Activated T-cell treated with anti-CD3 and anti-CD28 coated beads, Interleukin-2, amount 50 U/mL, for 24 hours (primary cell): ENCODE data around the gene CCT8L2.
"Not testable (repeated sequence)": the region's sequence is repeated elsewhere in the genome, so short reads cannot be mapped to it uniquely, and the experiment has no call there.

Experiments
- DNase-seq: peaks from one replicate; pipeline ENCODE4 v3.0.0-alpha.2; 2020
- H3K27ac Mint-ChIP-seq: 2 replicates; pipeline ENCODE4 v1.8.0; 2020; ENCODE audit warnings: mild to moderate bottlenecking, mixed read lengths
- H3K27me3 Mint-ChIP-seq: 2 replicates; pipeline ENCODE4 v1.8.0; 2020; ENCODE audit warnings: mixed read lengths
- H3K36me3 Mint-ChIP-seq: 2 replicates; pipeline ENCODE4 v1.8.0; 2020; ENCODE audit warnings: low read depth, mixed read lengths
- H3K4me1 Mint-ChIP-seq: 2 replicates; pipeline ENCODE4 v1.8.0; 2020; ENCODE audit warnings: low read depth, mixed read lengths
- H3K4me3 Mint-ChIP-seq: 2 replicates; pipeline ENCODE4 v1.8.0; 2020; ENCODE audit warnings: mild to moderate bottlenecking, moderate library complexity, mixed read lengths
- H3K9me3 Mint-ChIP-seq: 2 replicates; pipeline ENCODE4 v1.8.0; 2020; ENCODE audit warnings: mixed read lengths

CCT8L2 gene, protein sequence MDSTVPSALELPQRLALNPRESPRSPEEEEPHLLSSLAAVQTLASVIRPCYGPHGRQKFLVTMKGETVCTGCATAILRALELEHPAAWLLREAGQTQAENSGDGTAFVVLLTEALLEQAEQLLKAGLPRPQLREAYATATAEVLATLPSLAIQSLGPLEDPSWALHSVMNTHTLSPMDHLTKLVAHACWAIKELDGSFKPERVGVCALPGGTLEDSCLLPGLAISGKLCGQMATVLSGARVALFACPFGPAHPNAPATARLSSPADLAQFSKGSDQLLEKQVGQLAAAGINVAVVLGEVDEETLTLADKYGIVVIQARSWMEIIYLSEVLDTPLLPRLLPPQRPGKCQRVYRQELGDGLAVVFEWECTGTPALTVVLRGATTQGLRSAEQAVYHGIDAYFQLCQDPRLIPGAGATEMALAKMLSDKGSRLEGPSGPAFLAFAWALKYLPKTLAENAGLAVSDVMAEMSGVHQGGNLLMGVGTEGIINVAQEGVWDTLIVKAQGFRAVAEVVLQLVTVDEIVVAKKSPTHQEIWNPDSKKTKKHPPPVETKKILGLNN

DNA sequence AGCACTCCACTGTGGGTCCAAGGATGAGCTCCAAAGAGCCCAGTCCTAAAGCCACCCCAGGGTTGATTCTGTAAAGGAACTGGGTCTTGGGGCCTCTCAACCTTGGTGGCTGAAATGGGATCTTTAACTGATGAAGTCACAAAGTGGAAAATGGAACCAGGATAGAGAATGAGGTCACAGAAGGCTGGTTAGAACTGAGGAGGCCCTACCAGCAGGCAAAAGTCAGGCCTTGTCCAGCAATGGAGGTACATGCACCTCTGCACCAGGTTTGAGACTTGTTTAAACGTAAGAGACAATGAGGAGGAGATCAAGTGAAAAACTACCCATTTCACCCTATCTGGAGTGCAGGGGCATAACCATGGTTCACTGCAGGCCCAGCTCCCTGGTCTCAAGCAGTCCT is at the start of gene CCT8L2:
Gene CCT8L2, minus strand, starts transcription at position 101 of the 400 bp plus-strand sequence. CDS start 260 bp downstream, outside the sequence.
- not testable (repeated sequence) for H3K9me3 Mint-ChIP-seq, H3K4me1 Mint-ChIP-seq, H3K4me3 Mint-ChIP-seq, DNase-seq, H3K36me3 Mint-ChIP-seq, H3K27ac Mint-ChIP-seq, H3K27me3 Mint-ChIP-seq

DNA sequence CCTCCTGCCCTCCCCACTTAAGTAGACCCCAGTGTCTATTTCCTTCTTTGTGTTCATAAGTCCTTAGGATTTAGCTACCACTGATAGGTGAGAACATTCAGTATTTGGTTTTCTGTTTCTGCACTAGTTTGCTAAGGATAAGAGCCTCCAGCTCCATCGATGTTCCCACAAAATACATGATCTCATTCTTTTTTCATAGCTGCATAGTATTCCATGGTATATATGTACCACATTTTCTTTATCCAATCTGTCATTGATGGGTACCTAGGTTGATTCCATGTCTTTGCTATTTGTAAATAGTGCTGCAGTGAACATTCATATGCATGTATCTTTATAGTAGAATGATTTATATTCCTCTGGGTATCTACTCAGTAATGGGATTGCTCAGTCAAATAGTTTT is 42.8 kb upstream of the CCT8L2 start:
- H3K27ac Mint-ChIP-seq, H3K9me3 Mint-ChIP-seq, DNase-seq, H3K27me3 Mint-ChIP-seq, H3K4me3 Mint-ChIP-seq, H3K4me1 Mint-ChIP-seq: not testable (repeated sequence)
- peaks cover 22% of the 10 kb centered on the region for H3K36me3 Mint-ChIP-seq

DNA sequence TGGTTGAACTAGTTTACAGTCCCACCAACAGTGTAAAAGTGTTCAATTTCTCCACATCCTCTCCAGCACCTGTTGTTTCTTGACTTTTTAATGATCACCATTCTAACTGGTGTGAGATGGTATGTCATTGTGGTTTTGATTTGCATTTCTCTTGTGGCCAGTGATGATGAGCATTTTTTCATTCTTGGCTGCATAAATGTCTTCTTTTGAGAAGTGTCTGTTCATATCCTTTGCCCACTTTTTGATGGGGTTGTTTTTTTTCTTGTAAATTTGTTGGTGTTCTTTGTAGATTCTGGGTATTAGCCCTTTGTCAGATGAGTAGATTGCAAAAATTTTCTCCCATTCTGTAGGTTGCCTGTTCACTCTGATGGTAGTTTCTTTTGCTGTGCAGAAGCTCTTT is 41.5 kb upstream of the CCT8L2 start:
- H3K4me3 Mint-ChIP-seq, H3K4me1 Mint-ChIP-seq, H3K9me3 Mint-ChIP-seq, H3K27me3 Mint-ChIP-seq, DNase-seq, H3K27ac Mint-ChIP-seq: not testable (repeated sequence)
- H3K36me3 Mint-ChIP-seq, result peaks cover 17% of the 10 kb centered on the region

DNA sequence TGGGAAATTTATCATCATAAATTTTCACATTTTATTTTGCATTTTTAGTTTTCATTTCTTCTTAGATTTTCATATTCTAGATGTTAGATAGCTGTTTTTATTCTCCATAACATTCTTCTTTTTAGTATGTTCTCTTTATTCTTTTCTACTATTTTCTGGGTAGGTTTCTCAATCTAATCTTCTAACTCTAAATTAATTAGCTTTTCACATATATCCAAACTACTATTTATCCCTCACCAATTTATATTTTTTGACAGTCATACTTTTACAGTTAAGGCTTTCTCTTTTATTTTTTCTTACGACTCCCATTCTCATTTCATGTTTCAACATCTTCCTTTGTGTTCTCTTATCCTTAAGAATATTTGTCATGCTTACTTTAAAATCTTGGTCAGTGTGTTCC is 35.9 kb upstream of the CCT8L2 start:
- DNase-seq, H3K27me3 Mint-ChIP-seq, H3K27ac Mint-ChIP-seq, H3K4me1 Mint-ChIP-seq, H3K4me3 Mint-ChIP-seq, H3K9me3 Mint-ChIP-seq: not testable (repeated sequence)
- H3K36me3 Mint-ChIP-seq, result peaks cover 10% of the 10 kb centered on the region

DNA sequence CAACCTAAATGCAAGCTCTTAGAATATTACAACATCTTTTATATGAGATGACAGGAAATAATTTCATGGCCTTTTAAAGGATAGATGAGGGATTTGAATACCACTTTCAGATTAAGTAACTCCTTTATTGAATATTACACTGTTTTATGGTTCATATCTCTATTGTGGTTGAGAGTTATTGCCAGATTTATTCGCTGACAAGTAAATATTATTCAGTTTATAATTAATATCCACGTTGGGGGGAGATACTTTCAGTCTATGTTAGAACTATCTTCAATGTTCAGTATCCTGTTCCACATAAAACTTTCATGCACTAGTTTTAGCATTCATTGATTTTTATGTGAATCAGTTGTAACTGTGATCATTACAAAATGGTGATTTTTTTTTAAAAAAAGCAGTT is 32.4 kb upstream of the CCT8L2 start:
- DNase-seq, H3K4me1 Mint-ChIP-seq, H3K36me3 Mint-ChIP-seq, H3K27ac Mint-ChIP-seq, H3K9me3 Mint-ChIP-seq, H3K4me3 Mint-ChIP-seq, H3K27me3 Mint-ChIP-seq: not testable (repeated sequence)

DNA sequence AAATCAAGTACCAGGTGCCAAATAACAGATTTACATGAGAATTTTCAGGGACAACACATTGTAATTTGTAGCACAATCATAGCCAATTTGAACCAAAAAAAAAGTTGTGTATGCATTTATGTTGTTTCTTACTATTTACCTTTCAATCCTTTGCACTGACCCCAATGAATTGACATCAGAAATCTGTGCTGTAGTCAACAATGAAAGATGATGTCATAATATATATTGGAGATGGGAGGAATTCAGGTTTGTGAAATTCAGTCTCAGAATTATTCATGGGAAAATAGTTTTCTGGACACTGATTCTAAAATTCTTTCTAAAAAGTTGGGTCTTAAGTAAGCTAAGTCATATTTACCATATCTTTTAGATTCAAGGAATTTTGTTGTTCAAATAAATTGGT is 31.0 kb upstream of the CCT8L2 start:
- not testable (repeated sequence) for DNase-seq, H3K4me3 Mint-ChIP-seq, H3K27ac Mint-ChIP-seq, H3K4me1 Mint-ChIP-seq, H3K36me3 Mint-ChIP-seq, H3K9me3 Mint-ChIP-seq, H3K27me3 Mint-ChIP-seq

DNA sequence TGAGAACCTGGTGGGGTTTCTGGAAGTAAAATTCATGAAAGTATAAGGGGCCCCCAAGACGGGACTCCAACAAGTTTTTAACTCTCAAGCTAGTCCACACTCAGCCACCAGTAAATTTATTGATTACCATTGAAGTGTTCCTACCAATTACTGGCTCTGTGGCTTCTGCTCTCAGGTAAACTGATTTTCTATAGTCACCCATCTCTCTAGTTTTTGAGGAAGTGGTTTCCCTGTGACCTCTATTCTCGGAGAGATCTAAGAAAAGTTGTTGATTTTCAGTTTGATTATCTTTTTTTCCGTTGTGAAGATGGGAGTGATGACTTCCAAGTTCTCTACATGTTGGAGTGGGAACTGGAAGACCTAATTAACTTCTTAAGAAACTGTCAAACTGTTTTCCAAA is 24.9 kb upstream of the CCT8L2 start:
- not testable (repeated sequence) for DNase-seq, H3K4me3 Mint-ChIP-seq, H3K27me3 Mint-ChIP-seq, H3K27ac Mint-ChIP-seq, H3K9me3 Mint-ChIP-seq
- Mint-ChIP-seq H3K4me1 (peaks cover 12% of the 10 kb centered on the region), H3K36me3 (peaks cover 36% of the 10 kb centered on the region)

DNA sequence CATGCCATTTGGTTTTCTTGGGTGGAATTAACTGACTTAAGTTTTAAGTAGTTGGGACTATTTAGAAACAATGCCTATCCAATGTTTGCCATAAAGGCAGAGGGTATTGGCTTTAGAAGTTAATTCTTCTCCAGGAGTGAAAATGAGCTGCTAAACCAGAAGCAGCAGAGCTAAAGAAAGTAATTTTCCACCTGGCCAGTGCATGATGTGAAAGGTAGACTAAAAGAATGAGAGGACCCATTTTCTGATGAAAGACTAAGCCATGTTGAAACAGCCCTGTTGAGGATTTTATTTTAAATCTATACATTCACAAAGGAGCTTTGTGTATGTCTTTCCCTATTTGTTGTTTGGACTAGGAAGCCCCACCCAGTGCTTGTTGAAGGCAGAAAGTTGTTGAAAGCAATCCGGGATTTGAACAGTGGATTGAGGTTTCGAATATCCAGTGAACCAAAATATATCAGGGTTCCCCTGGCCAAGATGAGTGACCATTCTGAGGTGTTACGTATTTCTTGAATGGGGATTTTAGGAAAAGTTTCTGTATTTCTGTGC is 23.9 kb upstream of the CCT8L2 start:
- H3K4me3 Mint-ChIP-seq, result not testable (repeated sequence)
- H3K36me3 Mint-ChIP-seq, result peaks cover 44% of the 10 kb centered on the region

DNA sequence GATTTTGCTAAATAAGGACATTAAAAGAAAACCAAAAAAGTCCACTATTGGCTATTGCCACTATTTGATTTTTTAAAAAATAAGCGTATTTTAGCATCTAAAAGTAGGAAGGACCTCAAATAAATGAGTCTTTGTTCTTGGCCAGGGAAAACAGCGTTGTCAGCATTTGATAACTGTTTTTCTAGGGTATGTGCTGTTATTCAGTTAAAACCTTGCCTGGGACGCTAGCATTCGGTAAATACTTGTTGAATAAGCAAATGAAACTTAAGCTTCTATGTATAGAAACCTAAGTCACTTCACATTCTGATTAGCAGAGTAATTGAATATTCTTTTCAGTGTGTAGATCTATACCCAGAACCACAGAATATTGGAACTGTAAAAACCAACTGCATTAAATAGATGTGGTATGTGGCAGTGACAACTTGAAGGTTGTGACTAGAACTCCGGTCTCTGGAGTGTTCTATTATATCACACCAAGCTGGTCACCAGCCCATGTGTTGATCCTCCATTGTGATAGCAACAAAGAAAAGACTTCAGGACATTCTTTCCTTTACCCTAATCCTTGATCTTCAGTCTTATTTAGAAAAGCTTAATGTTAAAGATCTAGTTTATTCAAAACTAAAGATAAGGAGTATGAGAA is 23.1 kb upstream of the CCT8L2 start:
- Mint-ChIP-seq H3K27me3 (peaks cover 15% of the 10 kb centered on the region), H3K4me1 (peaks cover 12% of the 10 kb centered on the region), H3K36me3 (peaks cover 45% of the 10 kb centered on the region)
- not testable (repeated sequence) for DNase-seq, H3K4me3 Mint-ChIP-seq, H3K27ac Mint-ChIP-seq, H3K9me3 Mint-ChIP-seq

More for the DNA sequence above, 23.9 kb upstream of the CCT8L2 start:
- H3K4me1 Mint-ChIP-seq, result peaks cover 12% of the 10 kb centered on the region
- not testable (repeated sequence) for H3K27me3 Mint-ChIP-seq, H3K27ac Mint-ChIP-seq, DNase-seq, H3K9me3 Mint-ChIP-seq

DNA sequence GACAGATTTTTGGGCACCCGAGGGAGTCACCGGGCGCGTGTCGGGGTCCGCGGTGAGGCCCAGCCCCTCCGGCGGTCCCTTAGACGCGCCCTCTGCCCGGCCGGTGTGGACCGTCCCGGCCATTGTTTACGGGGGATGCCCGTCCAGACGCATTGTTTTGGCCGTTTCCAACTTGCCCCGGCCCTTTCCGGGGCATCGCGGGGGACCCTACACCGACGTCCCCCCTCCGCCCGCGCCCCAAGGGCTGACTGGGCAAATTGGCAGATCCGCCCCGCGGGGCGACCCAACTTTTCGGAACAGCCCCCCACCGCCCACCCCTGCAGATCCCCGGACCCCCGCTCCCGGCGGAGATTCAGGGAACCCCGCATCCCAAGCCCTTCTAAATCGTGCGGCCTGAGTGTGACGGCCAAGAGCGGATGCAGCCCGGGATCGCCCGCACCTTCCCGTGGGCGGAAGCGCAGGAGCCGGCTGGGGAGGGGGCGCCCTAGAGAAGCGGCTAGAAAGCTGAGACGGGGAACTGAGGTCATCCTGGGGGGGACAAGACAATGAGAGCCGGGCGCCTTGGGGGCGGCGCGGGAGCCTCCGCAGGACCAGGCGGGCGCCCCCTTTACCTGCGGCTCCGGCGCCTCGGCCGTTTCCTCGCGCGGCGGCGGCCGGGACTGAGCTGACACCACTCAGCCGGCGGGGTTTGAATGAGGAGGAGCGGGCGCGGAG is 17.1 kb upstream of the CCT8L2 start:
- peaks cover 37% of the 10 kb centered on the region for H3K27me3 Mint-ChIP-seq
- DNase-seq, result no peak
- H3K9me3 Mint-ChIP-seq, result no peaks in the 10 kb centered on the region
- H3K4me3 Mint-ChIP-seq, result peak overlapping the region; percentile 50
- peaks cover 9% of the 10 kb centered on the region for H3K4me1 Mint-ChIP-seq
- H3K27ac Mint-ChIP-seq, result no peak overlapping the region
- peaks cover 29% of the 10 kb centered on the region for H3K36me3 Mint-ChIP-seq

DNA sequence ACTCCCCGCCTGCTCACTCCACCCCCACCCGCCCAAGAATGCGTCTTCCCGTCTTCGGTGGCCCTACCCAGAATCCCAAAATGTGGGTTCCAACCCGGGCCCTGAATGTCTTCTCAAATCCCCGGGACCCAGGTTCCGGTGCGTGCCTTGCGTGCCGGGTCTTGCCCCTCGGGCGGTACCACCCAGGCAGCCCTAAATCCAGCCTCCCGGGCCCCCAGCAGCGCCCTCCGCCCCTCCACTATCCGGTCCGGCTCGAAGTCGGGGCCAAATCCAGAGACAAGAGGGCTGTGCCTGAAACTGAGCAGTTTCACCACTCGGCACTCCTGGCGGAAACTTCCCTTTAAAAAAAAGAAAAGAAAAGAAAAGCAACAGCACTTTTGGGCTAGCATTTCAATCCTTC is 16.3 kb upstream of the CCT8L2 start:
- no peak for DNase-seq
- Mint-ChIP-seq H3K27ac (no peak overlapping the region), H3K9me3 (no peaks in the 10 kb centered on the region), H3K27me3 (peaks cover 43% of the 10 kb centered on the region), H3K4me3 (peak overlapping the region; percentile 50), H3K36me3 (peaks cover 23% of the 10 kb centered on the region), H3K4me1 (peaks cover 12% of the 10 kb centered on the region)

DNA sequence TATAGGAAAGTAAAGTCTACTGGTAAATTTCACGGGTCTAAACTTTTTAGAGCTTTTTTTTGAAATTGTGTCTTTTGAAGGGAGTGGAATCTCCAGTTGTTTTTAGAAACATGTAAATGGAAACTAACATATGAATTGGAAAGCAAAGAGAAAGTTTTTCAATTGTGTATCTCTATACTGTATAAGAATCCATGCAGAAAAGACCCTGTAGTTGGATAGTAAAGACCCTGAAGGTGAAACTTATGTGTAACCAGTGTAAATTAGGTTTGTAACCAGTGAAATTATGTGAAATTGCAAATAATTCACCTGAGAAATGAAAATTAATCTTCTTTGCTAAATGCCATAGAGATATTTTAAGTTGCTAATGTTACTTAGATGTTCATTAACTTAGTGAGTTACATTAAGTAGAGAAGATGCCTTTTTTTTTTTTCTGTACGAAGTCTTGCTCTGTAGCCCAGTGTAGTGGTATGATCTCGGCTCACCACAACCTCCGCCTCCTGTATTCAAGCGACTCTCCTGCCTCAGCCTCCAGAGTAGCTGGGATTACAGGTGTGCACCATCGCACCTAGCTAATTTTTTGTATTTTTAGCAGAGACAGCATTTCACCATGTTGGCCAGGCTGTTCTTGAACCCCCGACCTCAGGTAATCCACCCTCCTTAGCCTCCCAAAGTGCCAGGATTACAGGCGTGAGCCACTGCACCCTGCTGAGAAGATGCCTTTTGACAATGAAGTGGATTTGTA is 11.8 kb upstream of the CCT8L2 start:
- H3K36me3 Mint-ChIP-seq, H3K9me3 Mint-ChIP-seq, H3K27ac Mint-ChIP-seq, DNase-seq: not testable (repeated sequence)
- Mint-ChIP-seq H3K4me1 (peaks cover 17% of the 10 kb centered on the region), H3K27me3 (peaks cover 50% of the 10 kb centered on the region), H3K4me3 (peak overlapping the region; percentile 78)

DNA sequence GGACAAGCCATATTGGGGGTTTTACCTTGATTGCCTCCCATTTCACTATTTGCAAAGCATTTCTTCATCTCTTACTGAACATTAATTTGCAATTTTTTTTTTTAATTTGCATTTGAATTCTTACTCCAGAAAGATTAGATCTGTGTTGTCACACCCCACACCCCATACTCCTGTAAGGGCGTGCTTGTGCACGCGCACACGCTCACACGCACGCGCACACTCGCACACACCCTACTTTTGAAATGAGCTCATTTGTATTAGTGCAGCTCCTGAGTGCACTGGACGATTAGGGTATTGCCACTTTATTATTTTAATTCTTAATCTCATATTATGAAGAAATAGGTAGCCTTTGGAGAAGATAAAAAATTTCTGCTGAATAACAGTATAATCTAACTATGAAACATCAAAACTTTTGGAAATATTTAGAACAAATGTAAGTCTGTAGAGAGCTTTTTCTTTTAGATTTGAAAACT is 11.2 kb upstream of the CCT8L2 start:
- Mint-ChIP-seq H3K27me3 (peaks cover 49% of the 10 kb centered on the region), H3K4me1 (peaks cover 17% of the 10 kb centered on the region), H3K4me3 (peak overlapping the region; percentile 78), H3K27ac (peak overlapping the region; percentile 87)
- not testable (repeated sequence) for H3K36me3 Mint-ChIP-seq, DNase-seq, H3K9me3 Mint-ChIP-seq

DNA sequence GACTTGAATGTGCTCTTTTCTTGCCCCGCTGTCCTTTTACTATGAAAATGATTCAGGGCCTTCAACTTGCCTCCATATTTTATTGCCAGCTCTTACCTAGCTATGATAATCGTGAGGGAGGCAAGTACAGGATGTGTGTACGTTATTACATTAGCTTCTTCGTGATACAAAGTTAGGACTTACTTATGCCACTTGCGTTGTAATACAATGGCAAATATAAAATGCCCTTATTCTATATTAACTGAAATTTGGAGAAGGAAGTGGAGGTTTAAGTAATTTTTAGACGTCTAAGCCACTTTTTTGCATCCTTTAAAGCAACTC is 10.8 kb upstream of the CCT8L2 start:
- Mint-ChIP-seq H3K27me3 (peaks cover 45% of the 10 kb centered on the region), H3K36me3 (peaks cover 3% of the 10 kb centered on the region)

More for the DNA sequence above, 10.8 kb upstream of the CCT8L2 start:
- peak overlapping the region; percentile 78 for H3K4me3 Mint-ChIP-seq
- H3K4me1 Mint-ChIP-seq, result peaks cover 15% of the 10 kb centered on the region
- peak overlapping the region; percentile 87 for H3K27ac Mint-ChIP-seq
- DNase-seq, result no peak
- no peaks in the 10 kb centered on the region for H3K9me3 Mint-ChIP-seq
